Upper lobe of right lung (tissue), 1 donor: ENCODE measurements around the gene TMEM87B. TPM values are rescaled to one million over a fixed set of nuclear protein-coding genes. Genes with fewer than 3 reads are reported as not detected.

ENCODE experiments used
- ATAC-seq: fragments of 200-7000 bp; cut with Tn5 transposase; one replicate; pipeline ENCODE4 v1.9.1; 2020; ENCODE audit warnings: mild to moderate bottlenecking, moderate library complexity
- DNase-seq: peaks from one replicate; pipeline ENCODE4 v3.0.0-alpha.2; 2020
- H3K27ac ChIP-seq: fragments of 200-600 bp; one replicate; pipeline ENCODE4 v1.8.0; 2022
- H3K27me3 ChIP-seq: fragments of 200-600 bp; one replicate; pipeline ENCODE4 v1.8.0; 2022; ENCODE audit warnings: mild to moderate bottlenecking
- H3K36me3 ChIP-seq: fragments of 200-600 bp; one replicate; pipeline ENCODE4 v1.8.0; 2022
- H3K4me1 ChIP-seq: fragments of 200-600 bp; one replicate; pipeline ENCODE4 v1.8.0; 2022
- H3K4me3 ChIP-seq: fragments of 200-600 bp; one replicate; pipeline ENCODE4 v1.8.0; 2022; ENCODE audit warnings: mild to moderate bottlenecking
- H3K9me3 ChIP-seq: fragments of 200-600 bp; one replicate; pipeline ENCODE4 v1.8.0; 2022
- CTCF ChIP-seq: fragments of 200-600 bp; IDR thresholded peaks from one replicate; pipeline ENCODE4 v1.8.0; 2022; ENCODE audit warnings: antibody characterized with exemption
- intact Hi-C: fragments of 100-400 bp; cut with DNase I; formaldehyde crosslinking; loops from one replicate; pipeline ENCODE4 v1.11.0; 2022
- total RNA-seq: library from RNA; stranded (reverse); fragmentation: NEBNext Ultra II Directional; extraction: Animal tissue kit (Norgen Biotek cat#: 25700); gene quantifications from one replicate; pipeline ENCODE4 v1.2.1, GENCODE V29; 2021
- donor health status: DM: no; HTN: yes; CAD: no; lungs with severe emphysema.

TMEM87B gene
- total RNA-seq, 1 donor from 2014 or later = 28.0 TPM

- Histone ChIP-seq H3K4me1 (no peaks in the 10 kb centered on the region), H3K4me3 (no peak overlapping the region), H3K36me3 (peaks cover 21% of the 10 kb centered on the region), H3K27ac (no peak overlapping the region), H3K9me3 (no peaks in the 10 kb centered on the region), H3K27me3 (no peaks in the 10 kb centered on the region)
- TF ChIP-seq CTCF = no peak
- DNase-seq = no peak
- intact Hi-C loops = no loop called here
- ATAC-seq = no peak
Measured at GRCh38 chr2:112021781-112022231, 33.3 kb upstream of the TMEM87B start.

DNA sequence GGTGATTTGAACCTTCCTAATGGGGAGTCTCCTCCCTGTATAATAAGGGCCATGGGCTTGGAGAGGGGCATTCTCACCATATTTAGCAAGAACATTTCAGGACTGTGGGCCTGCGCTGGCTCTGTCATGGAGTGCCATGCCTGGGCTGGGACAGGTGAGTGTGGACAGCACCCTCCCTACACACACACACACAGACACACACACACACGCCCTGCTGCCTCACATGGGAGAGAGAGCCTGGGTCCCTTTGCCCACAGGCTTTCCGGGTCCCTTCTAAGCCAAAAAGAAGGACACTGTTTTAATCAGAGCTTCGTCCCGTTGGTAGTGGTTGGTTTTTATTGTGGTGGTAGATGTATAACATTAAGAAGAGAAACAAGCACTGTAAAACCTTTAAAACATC is 31.4 kb upstream of the TMEM87B start:
- DNase-seq (no peak), ATAC-seq (no peak)
- no peak overlapping the region for H3K4me3 ChIP-seq
- TF ChIP-seq CTCF = no peak
- no peak overlapping the region for H3K27ac ChIP-seq
- H3K36me3 ChIP-seq = peaks cover 21% of the 10 kb centered on the region
- no peaks in the 10 kb centered on the region for H3K27me3 ChIP-seq
- H3K4me1 ChIP-seq = no peaks in the 10 kb centered on the region
- intact Hi-C loops = no loop called here
- H3K9me3 ChIP-seq = no peaks in the 10 kb centered on the region

- Histone ChIP-seq H3K27ac (no peak overlapping the region), H3K9me3 (no peaks in the 10 kb centered on the region), H3K4me3 (no peak overlapping the region), H3K36me3 (peaks cover 21% of the 10 kb centered on the region), H3K4me1 (no peaks in the 10 kb centered on the region), H3K27me3 (no peaks in the 10 kb centered on the region)
- DNase-seq (no peak), ATAC-seq (no peak)
- intact Hi-C loops = no loop called here
- no peak for TF ChIP-seq CTCF
Measured at GRCh38 chr2:112024231-112024630, 30.8 kb upstream of the TMEM87B start.

DNA sequence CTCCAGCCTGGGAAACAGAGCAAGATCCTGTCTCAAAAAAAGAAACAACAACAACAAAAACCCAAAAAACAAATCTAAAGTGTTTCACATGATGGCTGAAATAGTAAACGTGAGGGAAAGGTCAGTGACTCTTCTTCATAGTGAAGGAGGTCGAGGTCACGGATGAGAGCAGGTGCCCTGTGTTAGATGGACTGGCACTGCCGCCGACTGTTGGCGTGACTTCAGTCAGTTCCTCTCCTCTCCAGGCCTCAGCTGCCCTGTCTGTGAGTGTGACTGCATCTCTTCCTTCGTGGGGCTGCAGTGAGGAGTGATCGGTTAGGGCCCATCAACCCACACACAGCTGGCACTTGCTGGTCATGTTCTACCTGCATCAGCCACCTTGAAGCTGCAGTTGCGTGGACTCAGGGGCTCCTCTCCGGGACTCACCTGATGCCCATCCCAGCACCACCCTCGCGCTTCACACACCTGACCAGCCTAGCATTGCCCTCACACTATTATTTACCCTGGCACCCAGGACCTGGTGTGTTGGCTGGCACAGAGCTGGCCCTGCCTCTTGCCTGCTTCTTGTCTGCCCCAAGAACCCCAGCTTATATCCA is 30.1 kb upstream of the TMEM87B start:
- Histone ChIP-seq H3K4me3 (no peak overlapping the region), H3K36me3 (peaks cover 21% of the 10 kb centered on the region)
- intact Hi-C loops = no loop called here

GRCh38 chr2:112026509-112026908 is 28.6 kb upstream of the TMEM87B start:
- Histone ChIP-seq H3K4me3 (no peak overlapping the region), H3K9me3 (no peaks in the 10 kb centered on the region), H3K36me3 (peaks cover 21% of the 10 kb centered on the region), H3K4me1 (peaks cover 4% of the 10 kb centered on the region), H3K27me3 (no peaks in the 10 kb centered on the region), H3K27ac (no peak overlapping the region)
- ATAC-seq (no peak), DNase-seq (no peak)
- no peak for TF ChIP-seq CTCF
- intact Hi-C loops = no loop called here

More for the DNA sequence above, 30.1 kb upstream of the TMEM87B start:
- Histone ChIP-seq H3K27ac (no peak overlapping the region), H3K4me1 (no peaks in the 10 kb centered on the region), H3K9me3 (no peaks in the 10 kb centered on the region), H3K27me3 (no peaks in the 10 kb centered on the region)
- DNase-seq = no peak
- TF ChIP-seq CTCF = no peak
- ATAC-seq = no peak

DNA sequence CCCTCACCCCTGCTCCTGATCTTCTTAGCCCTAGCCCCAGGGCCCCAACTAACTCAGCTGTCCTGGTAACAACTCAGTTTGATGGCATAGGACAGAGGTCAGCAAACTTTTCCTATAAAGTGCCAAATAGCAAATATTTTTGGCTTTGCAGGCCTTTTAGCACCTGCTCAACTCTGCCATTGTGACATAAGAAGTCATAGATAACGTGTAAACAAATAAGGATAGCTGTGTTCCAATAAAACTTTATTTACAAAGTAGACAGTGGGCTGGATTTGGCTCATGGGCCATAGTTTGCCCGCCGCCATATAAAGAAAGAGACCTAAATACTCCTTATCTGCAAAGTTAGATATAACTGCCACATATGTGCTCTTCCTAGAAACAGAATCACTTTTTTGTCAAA is 27.3 kb upstream of the TMEM87B start:
- H3K4me3 ChIP-seq = no peak overlapping the region
- ATAC-seq = no peak
- DNase-seq = no peak
- intact Hi-C loops = no loop called here
- peaks cover 16% of the 10 kb centered on the region for H3K4me1 ChIP-seq
- TF ChIP-seq CTCF = no peak
- H3K36me3 ChIP-seq = peaks cover 10% of the 10 kb centered on the region
- H3K27ac ChIP-seq = no peak overlapping the region
- no peaks in the 10 kb centered on the region for H3K27me3 ChIP-seq
- no peaks in the 10 kb centered on the region for H3K9me3 ChIP-seq
